Stimulated activated CD8-positive, alpha-beta memory T cell treated with anti-CD3 and anti-CD28 coated beads, Interleukin-12 subunit alpha, Interleukin-12 subunit beta, amount 100 ng/mL, for 1 hour (primary cell): ENCODE measurements around the gene CNKSR1.

Experiments used
- DNase-seq: peaks from one replicate; pipeline ENCODE4 v3.0.0-alpha.2; 2020; ENCODE audit warnings: low read depth

Gene CNKSR1

GRCh38 chr1:26160527-26161414, 16.5 kb upstream of the CNKSR1 start:
- DNase-seq: no peak

- no peak for DNase-seq
Observed at GRCh38 chr1:26161415-26162219, 15.7 kb upstream of the CNKSR1 start.

- no peak for DNase-seq
Observed at GRCh38 chr1:26162220-26162709, 15.0 kb upstream of the CNKSR1 start.

- no peak for DNase-seq
Observed at GRCh38 chr1:26163684-26164035, 13.6 kb upstream of the CNKSR1 start.

GRCh38 chr1:26164036-26164860, 13.0 kb upstream of the CNKSR1 start:
- peak; percentile 20 for DNase-seq

GRCh38 chr1:26164861-26165842, 12.1 kb upstream of the CNKSR1 start:
- no peak for DNase-seq

- DNase-seq: no peak
Observed at GRCh38 chr1:26166719-26167281, 10.5 kb upstream of the CNKSR1 start.

GRCh38 chr1:26168410-26169197, 8.7 kb upstream of the CNKSR1 start, which contains the start of gene C1orf232:
C1orf232 (minus strand) TSS chr1:26168963; CDS start chr1:26168499, 464 bp downstream.
- no peak for DNase-seq

GRCh38 chr1:26169198-26169554, 8.1 kb upstream of the CNKSR1 start:
- no peak for DNase-seq

- DNase-seq: peak; percentile 73
Observed at GRCh38 chr1:26169669-26170471, 7.4 kb upstream of the CNKSR1 start, which contains the start of gene ZNF593. ZNF593 (plus strand) TSS chr1:26169908; CDS start chr1:26169984, 76 bp downstream.

- DNase-seq: no peak
Observed at GRCh38 chr1:26170472-26170821, 6.8 kb upstream of the CNKSR1 start.

GRCh38 chr1:26171084-26172072, 5.9 kb upstream of the CNKSR1 start, which contains the start of gene ZNF593OS:
ZNF593OS (minus strand) TSS chr1:26171832; CDS start chr1:26171661, 171 bp downstream.
- no peak for DNase-seq

- DNase-seq: no peak
Observed at GRCh38 chr1:26175346-26175745, 1.9 kb upstream of the CNKSR1 start.

- no peak for DNase-seq
Observed at GRCh38 chr1:26180010-26180506, 2.8 kb downstream of the CNKSR1 start.

- DNase-seq: no peak
Observed at GRCh38 chr1:26181586-26182382, 4.5 kb downstream of the CNKSR1 start.

GRCh38 chr1:26182383-26182696, 5.0 kb downstream of the CNKSR1 start:
- DNase-seq: no peak

- DNase-seq: no peak
Observed at GRCh38 chr1:26184086-26184485, 6.8 kb downstream of the CNKSR1 start.
